Upper lobe of left lung (tissue), 6 donors: ENCODE measurements around the gene TMEM256. TPM values are rescaled to one million over a fixed set of nuclear protein-coding genes. Genes with fewer than 3 reads are reported as not detected.
A peak's percentile ranks its signal among the peaks of the same experiment; 100 is the strongest.

Source experiments
- ATAC-seq, 2 donors: fragments of 200-7000 bp; cut with Tn5 transposase; one replicate each; pipeline ENCODE4 v1.9.1; 2022; ENCODE audit warnings: mild to moderate bottlenecking in 2 of 2, moderate library complexity in 2 of 2; ENCODE audit not compliant: low FRiP score in 2 of 2
- DNase-seq, 2 donors: peaks; one replicate each; pipeline ENCODE4 v3.0.0-alpha.2; 2019 to 2020
- H3K27ac ChIP-seq, 4 donors: fragments of 200-600 bp; sonication (generic); one replicate each; pipeline ENCODE4 v1.5.1; 2016 to 2019
- H3K27me3 ChIP-seq, 4 donors: fragments of 200-600 bp; sonication (generic); one replicate each; pipeline ENCODE4 v1.5.1; 2017 to 2019
- H3K36me3 ChIP-seq, 4 donors: fragments of 200-600 bp; sonication (generic); one replicate each; pipeline ENCODE4 v1.5.1; 2016 to 2019
- H3K4me1 ChIP-seq, 4 donors: fragments of 200-600 bp; sonication (generic); one replicate each; pipeline ENCODE4 v1.5.1; 2018 to 2019
- H3K4me3 ChIP-seq, 4 donors: fragments of 200-600 bp; sonication (generic); one replicate each; pipeline ENCODE4 v1.5.1; 2017 to 2019; ENCODE audit warnings: mild to moderate bottlenecking in 2 of 4, moderate library complexity in 1 of 4
- H3K9me3 ChIP-seq, 4 donors: fragments of 200-600 bp; sonication (generic); one replicate each; pipeline ENCODE4 v1.5.1; 2018 to 2019
- EP300 ChIP-seq, 4 donors: sonication (generic); formaldehyde crosslinking; IDR thresholded peaks; one replicate each; pipeline ENCODE4 v1.5.1; 2017; ENCODE audit warnings: antibody characterized with exemption in 4 of 4, control low read depth in 2 of 4
- POLR2A ChIP-seq, 4 donors: fragments of 450-650 bp; IDR thresholded peaks; one replicate each; pipeline ENCODE4 v1.5.1; 2016 to 2017; ENCODE audit warnings: antibody characterized with exemption in 4 of 4, mild to moderate bottlenecking in 2 of 4
- POLR2AphosphoS5 ChIP-seq, 2 donors: sonication (generic); formaldehyde crosslinking; IDR thresholded peaks; one replicate each; pipeline ENCODE4 v1.5.1; 2017; ENCODE audit warnings: antibody characterized with exemption in 2 of 2
- WGBS, 2 donors: methylation state at CpG; one replicate each; pipeline ENCODE4 v1.1.5; 2017 to 2018; 5-methylcytosine and 5-hydroxymethylcytosine counted together
- total RNA-seq, 6 donors: library from RNA; depleted of rRNA in 4 of 6; stranded (reverse); fragments of >200 nt in 4 of 6; gene quantifications; one replicate each; pipeline versions ENCODE4 v1.1.0 to v1.2.1, GENCODE V29; 2016 to 2021
- TF ChIP-seq, protein P1 (sequence below), 6 experiments: fragments of 450-650 bp in 4 of 6; fragments of 200-600 bp in 2 of 6; sonication (generic) in 2 of 6; IDR thresholded peaks; one replicate each; pipeline ENCODE4 v1.5.1; 2016 to 2019; ENCODE audit warnings: antibody characterized with exemption in 6 of 6
- donor health status: DM: no; HTN: no; CAD: no; lungs with moderate emphysema.
- donor health status: DM: no; HTN: yes; CAD: no; lungs with severe emphysema.

The TMEM256 gene
- total RNA-seq, 6 donors from 2014 or later, result 21.6 to 65.0 (median 52.6) TPM

DNA sequence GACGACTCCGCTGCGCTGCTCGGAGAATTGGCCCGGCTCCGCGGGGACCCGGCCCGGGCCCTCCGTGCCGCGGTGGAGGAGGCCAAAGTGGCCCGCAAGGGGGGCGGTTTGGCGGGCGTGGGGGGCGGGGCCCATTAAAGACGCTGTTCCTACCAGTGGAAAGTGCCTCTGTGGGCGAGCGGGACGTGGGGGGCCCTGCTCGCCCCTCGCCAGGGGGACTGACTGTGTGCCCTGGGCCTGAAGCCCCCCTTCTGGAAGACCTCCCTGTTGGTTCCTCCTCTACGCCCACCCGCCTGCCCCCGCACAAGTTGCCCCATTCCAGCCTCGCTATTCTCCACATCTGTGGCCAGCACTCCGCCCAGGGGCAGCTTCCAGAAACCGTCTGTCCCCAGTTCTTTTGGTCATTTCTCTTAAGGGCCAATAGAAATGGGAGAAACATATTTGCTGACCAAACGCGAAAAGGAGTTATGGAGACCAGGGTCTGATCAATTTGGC, 33.5 kb upstream of the TMEM256 start:
- TF ChIP-seq POLR2A (IDR thresholded peaks at IDR 0.05), result no peak
- TF ChIP-seq, protein P1, sequence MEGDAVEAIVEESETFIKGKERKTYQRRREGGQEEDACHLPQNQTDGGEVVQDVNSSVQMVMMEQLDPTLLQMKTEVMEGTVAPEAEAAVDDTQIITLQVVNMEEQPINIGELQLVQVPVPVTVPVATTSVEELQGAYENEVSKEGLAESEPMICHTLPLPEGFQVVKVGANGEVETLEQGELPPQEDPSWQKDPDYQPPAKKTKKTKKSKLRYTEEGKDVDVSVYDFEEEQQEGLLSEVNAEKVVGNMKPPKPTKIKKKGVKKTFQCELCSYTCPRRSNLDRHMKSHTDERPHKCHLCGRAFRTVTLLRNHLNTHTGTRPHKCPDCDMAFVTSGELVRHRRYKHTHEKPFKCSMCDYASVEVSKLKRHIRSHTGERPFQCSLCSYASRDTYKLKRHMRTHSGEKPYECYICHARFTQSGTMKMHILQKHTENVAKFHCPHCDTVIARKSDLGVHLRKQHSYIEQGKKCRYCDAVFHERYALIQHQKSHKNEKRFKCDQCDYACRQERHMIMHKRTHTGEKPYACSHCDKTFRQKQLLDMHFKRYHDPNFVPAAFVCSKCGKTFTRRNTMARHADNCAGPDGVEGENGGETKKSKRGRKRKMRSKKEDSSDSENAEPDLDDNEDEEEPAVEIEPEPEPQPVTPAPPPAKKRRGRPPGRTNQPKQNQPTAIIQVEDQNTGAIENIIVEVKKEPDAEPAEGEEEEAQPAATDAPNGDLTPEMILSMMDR (IDR thresholded peaks at IDR 0.05), result no peak
- no peak for TF ChIP-seq EP300 (IDR thresholded peaks at IDR 0.05)
- TF ChIP-seq POLR2AphosphoS5 (IDR thresholded peaks at IDR 0.05), result no peak
- H3K4me1 ChIP-seq, result peaks cover 50 to 60% (median 57%) of the 10 kb centered on the region in 4 donors
- H3K9me3 ChIP-seq, result no peaks in the 10 kb centered on the region
- H3K4me3 ChIP-seq, result peak overlapping the region in 3 of 4 donors; percentile 56 to 63 (median 61)
- peaks cover 0 to 25% (median 19%) of the 10 kb centered on the region in 4 donors for H3K27me3 ChIP-seq
- no peak for DNase-seq
- no peak for ATAC-seq
- H3K27ac ChIP-seq, result peak overlapping the region in 3 of 4 donors; percentile 65 to 84 (median 79)
- no peaks in the 10 kb centered on the region for H3K36me3 ChIP-seq
- 34 to 68% methylated on average over 9 to 31 of the region's 31 CpGs for WGBS, 2 donors

DNA sequence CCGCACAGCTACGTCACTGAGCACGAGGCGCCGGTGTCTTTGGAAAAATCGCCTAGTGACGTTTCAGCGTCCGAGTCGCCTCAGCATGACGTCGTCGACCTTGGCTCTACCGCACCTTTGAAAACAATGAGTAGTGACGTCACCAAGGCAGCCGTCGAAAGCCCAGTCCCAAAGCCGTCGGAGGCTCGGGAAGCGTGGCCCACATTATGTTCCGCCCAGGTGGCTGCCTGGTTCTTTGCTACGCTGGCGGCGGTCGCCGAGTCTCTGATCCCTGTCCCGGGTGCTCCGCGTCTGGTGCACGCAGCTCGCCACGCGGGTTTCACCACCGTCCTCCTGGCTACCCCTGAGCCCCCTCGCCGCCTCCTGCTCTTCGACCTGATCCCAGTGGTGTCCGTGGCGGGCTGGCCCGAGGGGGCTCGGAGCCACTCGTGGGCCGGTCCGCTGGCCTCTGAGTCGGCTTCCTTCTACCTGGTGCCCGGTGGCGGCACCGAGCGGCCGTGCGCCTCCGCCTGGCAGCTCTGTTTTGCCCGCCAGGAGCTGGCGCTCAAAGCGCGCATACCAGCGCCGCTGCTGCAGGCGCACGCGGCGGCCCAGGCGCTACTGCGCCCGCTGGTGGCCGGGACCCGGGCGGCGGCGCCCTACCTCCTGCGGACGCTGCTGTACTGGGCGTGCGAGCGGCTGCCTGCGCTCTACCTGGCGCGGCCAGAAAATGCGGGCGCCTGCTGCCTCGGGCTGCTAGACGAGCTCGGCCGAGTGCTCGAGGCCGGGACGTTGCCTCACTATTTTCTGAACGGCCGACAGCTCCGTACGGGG, 32.9 kb upstream of the TMEM256 start:
- Histone ChIP-seq H3K27ac (peak overlapping the region; percentile 65 to 84 (median 78)), H3K36me3 (no peaks in the 10 kb centered on the region), H3K4me3 (peak overlapping the region in 3 of 4 donors; percentile 56 to 63 (median 61)), H3K4me1 (peaks cover 50 to 60% (median 57%) of the 10 kb centered on the region in 4 donors), H3K9me3 (no peaks in the 10 kb centered on the region), H3K27me3 (peaks cover 0 to 25% (median 19%) of the 10 kb centered on the region in 4 donors)
- peak; percentile 85 to 90 for ATAC-seq
- TF ChIP-seq POLR2A (IDR thresholded peaks at IDR 0.05) (peak in 2 of 4 donors; percentile 32 to 45), EP300 (IDR thresholded peaks at IDR 0.05) (no peak), POLR2AphosphoS5 (IDR thresholded peaks at IDR 0.05) (peak in 1 of 2 donors; percentile 41)
- TF ChIP-seq, protein P1 (IDR thresholded peaks at IDR 0.05), result peak; percentile 80 to 97 (median 95)
- DNase-seq, result peak; percentile 89 to 96
- WGBS, 2 donors, result 15 to 23% methylated on average over 12 to 48 of the region's 92 CpGs

DNA sequence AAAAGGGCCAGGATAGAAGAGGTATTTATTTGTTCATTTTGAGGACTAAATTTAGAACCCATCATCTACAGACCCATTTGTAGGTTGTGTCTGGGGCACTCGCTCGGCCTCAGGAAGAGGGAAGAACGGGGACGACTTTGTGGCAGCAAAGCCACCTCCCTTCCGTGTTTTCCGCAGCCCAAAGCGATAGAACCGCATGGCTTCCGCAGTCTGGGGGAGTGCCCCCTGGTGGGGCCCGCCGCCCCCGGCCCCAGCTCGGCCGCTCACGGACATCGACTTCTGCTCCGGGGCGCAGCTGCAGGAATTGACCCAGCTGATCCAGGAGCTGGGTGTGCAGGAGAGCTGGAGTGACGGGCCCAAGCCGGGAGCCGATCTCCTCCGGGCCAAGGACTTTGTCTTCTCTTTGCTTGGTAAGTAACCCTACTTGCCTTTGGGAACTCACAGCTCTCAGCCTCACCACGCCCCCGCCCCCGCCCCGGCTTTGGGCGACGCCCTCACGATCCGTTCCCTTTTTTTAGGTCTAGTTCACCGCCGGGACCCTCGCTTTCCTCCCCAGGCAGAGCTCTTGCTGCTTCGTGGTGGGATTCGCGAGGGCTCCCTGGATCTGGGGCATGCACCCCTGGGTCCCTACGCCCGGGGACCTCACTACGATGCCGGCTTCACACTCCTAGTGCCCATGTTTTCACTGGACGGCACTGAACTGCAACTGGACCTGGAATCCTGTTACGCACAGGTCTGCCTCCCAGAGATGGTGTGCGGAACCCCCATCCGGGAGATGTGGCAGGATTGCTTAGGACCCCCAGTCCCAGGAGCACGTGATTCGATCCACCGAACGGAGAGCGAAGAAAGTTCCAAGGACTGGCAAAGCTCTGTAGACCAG, 32.0 kb upstream of the TMEM256 start:
- H3K27me3 ChIP-seq, result peaks cover 0 to 25% (median 18%) of the 10 kb centered on the region in 4 donors
- DNase-seq, result peak; percentile 71 to 93
- ATAC-seq, result peak; percentile 37 to 51
- TF ChIP-seq EP300 (IDR thresholded peaks at IDR 0.05) (no peak), POLR2A (IDR thresholded peaks at IDR 0.05) (peak in 1 of 4 donors; percentile 11)
- TF ChIP-seq, protein P1 (IDR thresholded peaks at IDR 0.05), result peak in 3 of 6 experiments; percentile 16 to 32 (median 18)
- H3K4me3 ChIP-seq, result peak overlapping the region; percentile 56 to 63 (median 58)
- no peaks in the 10 kb centered on the region for H3K9me3 ChIP-seq
- H3K4me1 ChIP-seq, result peaks cover 50 to 60% (median 56%) of the 10 kb centered on the region in 4 donors
- H3K27ac ChIP-seq, result peak overlapping the region; percentile 65 to 85 (median 78)
- 10 to 21% methylated on average over 13 to 48 of the region's 49 CpGs for WGBS, 2 donors
- H3K36me3 ChIP-seq, result no peaks in the 10 kb centered on the region

DNA sequence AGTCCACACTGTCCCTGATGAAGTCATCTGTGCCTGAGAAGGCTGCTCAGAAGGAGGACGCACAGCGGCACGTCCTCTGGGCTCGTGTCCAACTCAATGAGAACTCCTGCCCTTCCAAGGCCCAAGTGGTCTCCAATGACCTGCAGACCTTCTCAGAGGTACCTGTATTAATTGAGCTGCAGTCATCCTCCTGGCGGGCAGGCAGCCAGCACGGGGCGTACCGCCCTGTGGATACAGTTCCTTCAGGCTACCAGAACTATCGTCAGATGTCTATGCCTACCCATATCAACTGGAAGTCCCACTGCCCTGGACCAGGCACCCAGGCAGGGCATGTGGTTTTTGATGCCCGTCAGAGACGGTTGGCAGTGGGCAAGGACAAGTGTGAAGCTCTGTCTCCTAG, 28.4 kb upstream of the TMEM256 start:
- peak in 1 of 2 donors; percentile 76 for DNase-seq
- Histone ChIP-seq H3K4me1 (peaks cover 20 to 25% (median 21%) of the 10 kb centered on the region in 4 donors), H3K36me3 (no peaks in the 10 kb centered on the region), H3K4me3 (no peak overlapping the region), H3K27ac (no peak overlapping the region), H3K27me3 (no peaks in the 10 kb centered on the region), H3K9me3 (no peaks in the 10 kb centered on the region)
- ATAC-seq, result no peak
- no peak for TF ChIP-seq POLR2AphosphoS5 (IDR thresholded peaks at IDR 0.05)
- TF ChIP-seq, protein P1 (IDR thresholded peaks at IDR 0.05), result no peak
- TF ChIP-seq EP300 (IDR thresholded peaks at IDR 0.05), result no peak
- TF ChIP-seq POLR2A (IDR thresholded peaks at IDR 0.05), result no peak
- WGBS, 2 donors, result 93 to 97% methylated on average over 9 to 11 of the region's 11 CpGs
